Ishikawa (cell line): ENCODE results near the gene ADH4.

Experiments
- CEBPB ChIP-seq: IDR thresholded peaks from 2 replicates; pipeline ENCODE4 v1.6.1; 2012
- CREB1 ChIP-seq: IDR thresholded peaks from 2 replicates; pipeline ENCODE4 v1.6.1; 2012; ENCODE audit warnings: low read depth
- EGR1 ChIP-seq: IDR thresholded peaks from 2 replicates; pipeline ENCODE4 v1.6.1; 2012
- EP300 ChIP-seq: IDR thresholded peaks from 2 replicates; pipeline ENCODE4 v1.6.1; 2012; ENCODE audit warnings: borderline replicate concordance
- FOXM1 ChIP-seq: IDR thresholded peaks from 2 replicates; pipeline ENCODE4 v1.6.1; 2012; ENCODE audit warnings: low read depth, borderline replicate concordance
- MAX ChIP-seq: IDR thresholded peaks from 2 replicates; pipeline ENCODE4 v1.6.1; 2012
- NFIC ChIP-seq: IDR thresholded peaks from 2 replicates; pipeline ENCODE4 v1.6.1; 2012
- RAD21 ChIP-seq: IDR thresholded peaks from 2 replicates; pipeline ENCODE4 v1.6.1; 2012; ENCODE audit warnings: low read depth
- REST ChIP-seq: IDR thresholded peaks from 2 replicates; pipeline ENCODE4 v1.6.1; 2012; ENCODE audit warnings: low read depth, mild to moderate bottlenecking
- TAF1 ChIP-seq: IDR thresholded peaks from 2 replicates; pipeline ENCODE4 v1.6.1; 2012; ENCODE audit warnings: low read depth, mild to moderate bottlenecking
- TCF12 ChIP-seq: IDR thresholded peaks from 2 replicates; pipeline ENCODE4 v1.6.1; 2012; ENCODE audit warnings: low read depth
- TEAD4 ChIP-seq: IDR thresholded peaks from 2 replicates; pipeline ENCODE4 v1.6.1; 2012
- USF1 ChIP-seq: IDR thresholded peaks from 2 replicates; pipeline ENCODE4 v1.6.1; 2012
- YY1 ChIP-seq: IDR thresholded peaks from 2 replicates; pipeline ENCODE4 v1.6.1; 2012; ENCODE audit warnings: low read depth
- ZBTB7A ChIP-seq: IDR thresholded peaks from 2 replicates; pipeline ENCODE4 v1.6.1; 2012; ENCODE audit warnings: low read depth

Gene ADH4

GRCh38 chr4:99151452-99151851, 7.4 kb upstream of the ADH4 start:
- TF ChIP-seq CEBPB = no peak
- no peak for TF ChIP-seq CREB1
- no peak for TF ChIP-seq ZBTB7A
- no peak for TF ChIP-seq TCF12
- no peak for TF ChIP-seq MAX
- TF ChIP-seq EP300 = no peak
- TF ChIP-seq RAD21 = no peak
- TF ChIP-seq NFIC = no peak
- TF ChIP-seq FOXM1 = no peak
- TF ChIP-seq EGR1 = no peak
- no peak for TF ChIP-seq USF1
- no peak for TF ChIP-seq TAF1
- no peak for TF ChIP-seq TEAD4
- TF ChIP-seq YY1 = no peak
- TF ChIP-seq REST = no peak

- TF ChIP-seq CEBPB = no peak
- TF ChIP-seq EP300 = no peak
- no peak for TF ChIP-seq EGR1
- TF ChIP-seq FOXM1 = no peak
- TF ChIP-seq CREB1 = no peak
- TF ChIP-seq ZBTB7A = no peak
- TF ChIP-seq USF1 = no peak
- no peak for TF ChIP-seq NFIC
- TF ChIP-seq TAF1 = no peak
- TF ChIP-seq RAD21 = no peak
- no peak for TF ChIP-seq TEAD4
- no peak for TF ChIP-seq REST
- no peak for TF ChIP-seq MAX
Measured at GRCh38 chr4:99149426-99150019, 5.4 kb upstream of the ADH4 start.

GRCh38 chr4:99148550-99148949, 4.5 kb upstream of the ADH4 start:
- TF ChIP-seq ZBTB7A (no peak), EP300 (no peak), TAF1 (no peak), USF1 (no peak), TEAD4 (no peak), NFIC (no peak), FOXM1 (no peak), YY1 (no peak), TCF12 (no peak), MAX (no peak), CREB1 (no peak), RAD21 (no peak), REST (no peak), EGR1 (no peak), CEBPB (no peak)

- TF ChIP-seq REST (no peak), RAD21 (no peak), YY1 (no peak), EP300 (no peak), NFIC (no peak), USF1 (no peak), MAX (no peak)
Measured at GRCh38 chr4:99144587-99144986, 490 bp upstream of the ADH4 start.
